KMS-11 (cell line): ENCODE data around the gene GPR35.

Experiments
- H2AFZ ChIP-seq: fragments of 200-600 bp; sonication (generic); 2 replicates; pipeline ENCODE4 v1.6.1; 2016; ENCODE audit warnings: antibody characterized with exemption, mixed run types, low read depth
- H3K27ac ChIP-seq: fragments of 200-600 bp; sonication (generic); 2 replicates; pipeline ENCODE4 v1.6.1; 2016; ENCODE audit warnings: mild to moderate bottlenecking, mixed run types
- H3K27me3 ChIP-seq: fragments of 200-600 bp; sonication (generic); 2 replicates; pipeline ENCODE4 v1.6.1; 2017; ENCODE audit warnings: mild to moderate bottlenecking, low read depth, mixed run types, moderate library complexity; ENCODE audit not compliant: insufficient read depth
- H3K36me3 ChIP-seq: fragments of 200-600 bp; sonication (generic); 2 replicates; pipeline ENCODE4 v1.6.1; 2017; ENCODE audit warnings: mild to moderate bottlenecking, mixed run types; ENCODE audit not compliant: insufficient read depth
- H3K4me1 ChIP-seq: fragments of 200-600 bp; sonication (generic); 2 replicates; pipeline ENCODE4 v1.6.1; 2016; ENCODE audit warnings: mild to moderate bottlenecking, low read depth, mixed run types; ENCODE audit not compliant: poor library complexity, severe bottlenecking
- H3K4me2 ChIP-seq: fragments of 200-600 bp; sonication (generic); 2 replicates; pipeline ENCODE4 v1.7.0; 2016; ENCODE audit warnings: mild to moderate bottlenecking, mixed run types
- H3K4me3 ChIP-seq: fragments of 200-600 bp; sonication (generic); IDR thresholded peaks from 2 replicates; pipeline ENCODE4 v1.6.1; 2017; ENCODE audit warnings: low read depth, low read length, mixed read lengths; ENCODE audit not compliant: insufficient read depth
- H3K79me2 ChIP-seq: fragments of 200-600 bp; sonication (generic); 2 replicates; pipeline ENCODE4 v1.6.1; 2016; ENCODE audit warnings: low read depth, mixed run types; ENCODE audit not compliant: insufficient read depth
- H3K9ac ChIP-seq: fragments of 200-600 bp; sonication (generic); 2 replicates; pipeline ENCODE4 v1.6.1; 2016; ENCODE audit warnings: mild to moderate bottlenecking, mixed run types
- H4K20me1 ChIP-seq: fragments of 200-600 bp; sonication (generic); 2 replicates; pipeline ENCODE4 v1.6.1; 2016; ENCODE audit warnings: mild to moderate bottlenecking, mixed run types; ENCODE audit not compliant: insufficient read depth
- CTCF ChIP-seq: fragments of 200-600 bp; sonication (generic); conservative IDR thresholded peaks from 2 replicates; pipeline ENCODE4 v1.6.1; 2017; ENCODE audit warnings: low read depth, mild to moderate bottlenecking, antibody characterized with exemption, low read length, moderate library complexity, mixed read lengths

GPR35 gene

GRCh38 chr2:240629968-240630770 is 4.9 kb downstream of the GPR35 start:
- no peaks in the 10 kb centered on the region for H3K4me1 ChIP-seq

GRCh38 chr2:240630771-240631547 is 5.7 kb downstream of the GPR35 start:
- Histone ChIP-seq H3K36me3 (no peaks in the 10 kb centered on the region), H3K4me2 (no peak overlapping the region), H3K27me3 (no peaks in the 10 kb centered on the region), H3K4me3 (no peak overlapping the region), H3K9ac (no peak overlapping the region), H4K20me1 (no peaks in the 10 kb centered on the region), H3K79me2 (no peaks in the 10 kb centered on the region), H3K27ac (no peak overlapping the region), H3K4me1 (no peaks in the 10 kb centered on the region), H2AFZ (no peak overlapping the region)
- TF ChIP-seq CTCF: no peak

More at GRCh38 chr2:240629968-240630770, 4.9 kb downstream of the GPR35 start:
- no peaks in the 10 kb centered on the region for H4K20me1 ChIP-seq
- no peak overlapping the region for H3K9ac ChIP-seq
- H3K27me3 ChIP-seq: no peaks in the 10 kb centered on the region
- H3K36me3 ChIP-seq: no peaks in the 10 kb centered on the region
- no peaks in the 10 kb centered on the region for H3K79me2 ChIP-seq
- TF ChIP-seq CTCF: no peak
- H3K4me2 ChIP-seq: no peak overlapping the region
- no peak overlapping the region for H2AFZ ChIP-seq
- H3K27ac ChIP-seq: no peak overlapping the region
- H3K4me3 ChIP-seq: no peak overlapping the region

GRCh38 chr2:240631548-240632305 is 6.4 kb downstream of the GPR35 start:
- no peaks in the 10 kb centered on the region for H3K79me2 ChIP-seq
- TF ChIP-seq CTCF: no peak

GRCh38 chr2:240632306-240632721 is 7.0 kb downstream of the GPR35 start:
- no peaks in the 10 kb centered on the region for H3K36me3 ChIP-seq
- no peak overlapping the region for H3K27ac ChIP-seq
- H2AFZ ChIP-seq: no peak overlapping the region
- no peaks in the 10 kb centered on the region for H3K79me2 ChIP-seq
- H3K27me3 ChIP-seq: no peaks in the 10 kb centered on the region
- H3K4me3 ChIP-seq: no peak overlapping the region
- H3K9ac ChIP-seq: no peak overlapping the region
- H4K20me1 ChIP-seq: no peaks in the 10 kb centered on the region
- H3K4me2 ChIP-seq: no peak overlapping the region
- no peak for TF ChIP-seq CTCF
- H3K4me1 ChIP-seq: no peaks in the 10 kb centered on the region

More at GRCh38 chr2:240631548-240632305, 6.4 kb downstream of the GPR35 start:
- Histone ChIP-seq H3K27ac (no peak overlapping the region), H4K20me1 (no peaks in the 10 kb centered on the region), H3K36me3 (no peaks in the 10 kb centered on the region), H3K4me3 (no peak overlapping the region), H3K27me3 (no peaks in the 10 kb centered on the region), H3K4me2 (no peak overlapping the region), H3K9ac (no peak overlapping the region), H2AFZ (no peak overlapping the region), H3K4me1 (no peaks in the 10 kb centered on the region)
